ENCODE data around the gene GLI1. TPM values are rescaled to one million over a fixed set of nuclear protein-coding genes. Genes with fewer than 3 reads are reported as not detected.
"Not testable (repeated sequence)": the region's sequence is repeated elsewhere in the genome, so short reads cannot be mapped to it uniquely, and the experiment has no call there.

GLI1 gene
- total RNA-seq, 1 donor from 2014 or later: 0.93 TPM

- TF ChIP-seq CTCF (IDR thresholded peaks at IDR 0.05; ENCODE audit: borderline replicate concordance): no peak
- intact Hi-C loops (cut with micrococcal nuclease): no loop called here
- H3K4me1 ChIP-seq: peaks cover 25% of the 10 kb centered on the region
- H3K27ac ChIP-seq (replicated peaks): no peak overlapping the region
- no peak overlapping the region for H3K4me3 ChIP-seq
- H3K36me3 ChIP-seq: peaks cover 58% of the 10 kb centered on the region
- no peak for DNase-seq
- H3K27me3 ChIP-seq (ENCODE audit: low read depth): no peaks in the 10 kb centered on the region
- H3K9me3 ChIP-seq (replicated peaks): no peaks in the 10 kb centered on the region
These were observed 32.1 kb downstream of the GLI1 start for GRCh38 chr12:57491393-57492280.

DNA sequence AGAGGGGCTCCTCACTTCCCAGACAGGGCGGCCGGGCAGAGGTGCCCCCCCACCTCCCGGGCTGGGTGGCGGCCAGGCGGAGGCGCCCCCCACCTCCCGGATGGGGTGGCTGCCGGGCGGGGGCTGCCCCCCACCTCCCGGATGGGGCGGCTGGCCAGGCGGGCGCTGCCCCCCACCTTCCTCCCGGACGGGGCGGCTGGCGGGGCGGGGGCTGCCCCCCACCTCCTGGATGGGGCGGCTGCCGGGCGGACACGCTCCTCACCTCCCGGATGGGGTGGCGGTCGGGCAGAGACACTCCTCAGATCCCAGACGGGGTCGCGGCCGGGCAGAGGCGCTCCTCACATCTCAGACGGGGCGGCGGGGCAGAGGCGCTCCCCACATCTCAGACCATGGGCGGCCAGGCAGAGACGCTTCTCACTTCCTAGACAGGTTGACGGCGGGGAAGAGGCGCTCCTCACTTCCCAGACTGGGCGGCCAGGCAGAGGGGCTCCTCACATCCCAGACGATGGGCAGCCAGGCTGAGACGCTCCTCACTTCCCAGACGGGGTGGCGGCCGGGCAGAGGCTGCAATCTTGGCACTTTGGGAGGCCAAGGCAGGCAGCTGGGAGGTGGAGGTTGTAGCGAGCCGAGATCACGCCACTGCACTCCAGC is 35.6 kb downstream of the GLI1 start:
- H3K9me3 ChIP-seq (replicated peaks); H3K4me3 ChIP-seq; H3K27ac ChIP-seq (replicated peaks); DNase-seq; intact Hi-C loops (cut with micrococcal nuclease); H3K4me1 ChIP-seq; H3K27me3 ChIP-seq (ENCODE audit: low read depth): not testable (repeated sequence)
- H3K36me3 ChIP-seq: peaks cover 73% of the 10 kb centered on the region

- Histone ChIP-seq H3K4me1 (no peaks in the 10 kb centered on the region), H3K27me3 (ENCODE audit: low read depth) (no peaks in the 10 kb centered on the region), H3K9me3 (replicated peaks) (no peaks in the 10 kb centered on the region), H3K36me3 (peaks cover 73% of the 10 kb centered on the region), H3K27ac (replicated peaks) (no peak overlapping the region), H3K4me3 (no peak overlapping the region)
- DNase-seq: no peak
- no peak for TF ChIP-seq CTCF (IDR thresholded peaks at IDR 0.05; ENCODE audit: borderline replicate concordance)
- intact Hi-C loops (cut with micrococcal nuclease): no loop called here
These were observed 37.2 kb downstream of the GLI1 start for GRCh38 chr12:57496822-57497221.

DNA sequence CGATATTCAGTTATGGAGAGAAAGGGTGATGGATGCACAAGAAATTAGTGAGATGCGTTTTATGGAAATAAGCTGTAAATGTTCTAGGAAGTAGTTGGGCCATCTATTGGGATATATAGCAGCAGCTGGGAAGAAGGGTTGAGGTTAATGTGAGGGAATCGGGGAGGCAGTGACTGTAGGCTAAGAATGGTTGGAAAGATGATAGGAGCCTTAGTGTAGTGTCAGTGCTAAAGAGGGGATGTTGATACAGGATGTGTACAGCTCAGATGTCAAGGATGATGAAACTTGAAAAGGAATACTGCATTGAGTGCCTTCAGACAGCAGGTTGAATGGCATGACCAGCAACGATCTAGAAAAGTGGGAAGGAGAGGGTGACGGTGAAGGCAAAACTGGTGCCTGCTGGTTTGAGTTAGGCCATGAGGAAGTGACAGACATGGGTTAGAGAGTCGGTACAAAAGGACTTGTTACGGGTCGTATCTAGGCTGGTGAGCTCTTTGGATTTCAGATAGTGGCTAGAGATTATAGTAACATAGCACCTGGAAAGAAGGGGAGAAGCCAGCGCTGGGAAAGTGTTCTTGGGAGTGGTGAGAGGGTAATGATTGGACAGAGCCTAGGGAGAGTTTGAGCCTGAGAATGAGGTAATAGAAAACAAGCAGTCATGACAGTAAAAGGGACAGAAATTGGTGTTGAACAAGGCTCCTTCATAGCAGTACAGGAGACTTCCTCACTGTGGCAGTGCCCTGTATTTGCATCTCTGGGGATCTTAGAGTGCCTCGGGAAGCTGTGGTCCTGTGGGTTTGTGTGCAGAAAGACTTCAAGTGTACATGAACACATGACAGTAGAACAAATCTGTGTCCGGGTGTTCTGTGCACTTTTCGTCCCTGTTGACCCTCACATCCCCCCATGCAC is 37.9 kb downstream of the GLI1 start:
- Histone ChIP-seq H3K4me1 (no peaks in the 10 kb centered on the region), H3K9me3 (replicated peaks) (no peaks in the 10 kb centered on the region), H3K4me3 (no peak overlapping the region), H3K27ac (replicated peaks) (no peak overlapping the region), H3K27me3 (ENCODE audit: low read depth) (no peaks in the 10 kb centered on the region), H3K36me3 (peaks cover 73% of the 10 kb centered on the region)
- DNase-seq: no peak
- TF ChIP-seq CTCF (IDR thresholded peaks at IDR 0.05; ENCODE audit: borderline replicate concordance): no peak
- intact Hi-C loops (cut with micrococcal nuclease): no loop called here

DNA sequence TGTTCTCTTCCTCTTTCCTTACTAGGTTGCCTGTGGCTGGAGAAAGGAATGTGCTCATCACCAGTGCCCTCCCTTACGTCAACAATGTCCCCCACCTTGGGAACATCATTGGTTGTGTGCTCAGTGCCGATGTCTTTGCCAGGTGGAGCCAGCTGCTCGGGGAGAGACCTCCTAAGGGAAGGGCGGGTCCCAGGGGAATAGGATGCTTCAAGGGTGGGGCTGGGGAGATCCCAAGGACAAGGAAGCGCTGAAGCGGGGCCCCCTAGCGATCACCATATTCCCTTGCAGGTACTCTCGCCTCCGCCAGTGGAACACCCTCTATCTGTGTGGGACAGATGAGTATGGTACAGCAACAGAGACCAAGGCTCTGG is 38.5 kb downstream of the GLI1 start:
- Histone ChIP-seq H3K9me3 (replicated peaks) (no peaks in the 10 kb centered on the region), H3K27me3 (ENCODE audit: low read depth) (no peaks in the 10 kb centered on the region), H3K36me3 (peaks cover 72% of the 10 kb centered on the region), H3K4me1 (no peaks in the 10 kb centered on the region), H3K4me3 (no peak overlapping the region), H3K27ac (replicated peaks) (no peak overlapping the region)
- intact Hi-C loops (cut with micrococcal nuclease): no loop called here
- TF ChIP-seq CTCF (IDR thresholded peaks at IDR 0.05; ENCODE audit: borderline replicate concordance): no peak
- DNase-seq: no peak
